Activated T-cell treated with anti-CD3 and anti-CD28 coated beads for 24 hours (primary cell): ENCODE data around the gene FFAR2.
"Not testable (repeated sequence)": the region's sequence is repeated elsewhere in the genome, so short reads cannot be mapped to it uniquely, and the experiment has no call there.

ENCODE experiments used
- DNase-seq: peaks from one replicate; pipeline ENCODE4 v3.0.0-alpha.2; 2020; ENCODE audit warnings: low read depth

The FFAR2 gene

DNA sequence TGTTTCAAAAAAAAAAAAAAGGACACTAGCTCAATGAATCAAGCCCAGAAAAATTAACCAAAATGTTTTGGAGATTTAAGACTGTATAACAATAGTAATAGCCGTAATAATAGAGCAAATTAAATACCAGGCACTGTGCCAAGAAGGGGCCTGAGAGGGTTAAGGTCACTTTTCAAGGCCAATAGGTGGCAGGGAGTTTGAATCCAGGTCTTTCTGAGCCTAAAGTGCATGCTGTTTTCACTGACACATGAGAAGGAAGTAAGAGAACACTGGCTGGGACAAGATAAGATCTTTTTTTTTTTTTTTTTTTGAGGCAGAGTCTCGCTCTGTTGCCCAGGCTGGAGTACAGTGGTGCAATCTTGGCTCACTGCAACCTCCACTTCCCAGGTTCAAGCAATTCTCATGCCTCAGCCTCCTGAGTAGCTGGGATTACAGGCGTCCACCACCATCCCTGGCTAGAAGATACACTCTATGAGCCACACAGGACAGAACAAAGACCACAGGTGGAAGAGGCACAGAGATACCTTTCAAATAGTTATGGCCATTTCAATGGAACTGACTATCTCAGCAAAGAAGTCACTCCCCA is 7.7 kb downstream of the FFAR2 start:
- DNase-seq = no peak

DNA sequence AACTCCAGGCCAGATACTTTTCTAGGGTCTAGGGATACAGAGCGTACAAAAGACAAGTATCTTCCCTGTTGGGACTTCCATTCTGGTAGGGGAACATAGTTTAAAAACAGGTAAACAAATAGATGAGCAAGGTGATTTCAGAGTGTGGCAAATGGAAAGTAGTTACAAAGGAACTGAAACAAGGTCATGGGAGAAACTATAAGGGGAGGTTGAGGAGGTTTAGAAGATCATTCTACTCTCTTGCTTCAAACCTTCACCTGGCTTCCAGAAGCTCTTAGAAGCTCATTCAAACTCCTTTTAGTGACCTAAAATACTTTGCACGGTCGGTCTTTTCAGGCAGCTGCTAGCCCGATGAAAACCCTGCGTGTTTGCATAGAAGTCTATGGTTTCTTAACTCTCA is 9.1 kb downstream of the FFAR2 start:
- no peak for DNase-seq

DNA sequence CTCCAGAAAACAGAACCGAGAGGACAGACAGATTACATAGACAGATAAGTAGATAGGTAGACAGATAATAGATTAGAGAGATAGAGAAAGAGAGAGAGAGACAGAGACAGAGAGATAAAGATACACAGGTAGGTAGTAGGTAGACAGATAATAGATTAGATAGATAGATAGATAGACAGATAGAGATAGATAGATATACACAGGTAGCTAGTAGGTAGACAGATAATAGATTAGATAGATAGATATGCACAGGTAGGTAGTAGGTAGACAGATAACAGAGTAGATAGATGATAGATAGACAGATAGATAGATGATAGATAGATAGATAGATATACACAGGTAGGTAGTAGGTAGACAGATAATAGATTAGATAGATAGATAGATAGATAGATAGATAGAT is 10.1 kb downstream of the FFAR2 start:
- no peak for DNase-seq

DNA sequence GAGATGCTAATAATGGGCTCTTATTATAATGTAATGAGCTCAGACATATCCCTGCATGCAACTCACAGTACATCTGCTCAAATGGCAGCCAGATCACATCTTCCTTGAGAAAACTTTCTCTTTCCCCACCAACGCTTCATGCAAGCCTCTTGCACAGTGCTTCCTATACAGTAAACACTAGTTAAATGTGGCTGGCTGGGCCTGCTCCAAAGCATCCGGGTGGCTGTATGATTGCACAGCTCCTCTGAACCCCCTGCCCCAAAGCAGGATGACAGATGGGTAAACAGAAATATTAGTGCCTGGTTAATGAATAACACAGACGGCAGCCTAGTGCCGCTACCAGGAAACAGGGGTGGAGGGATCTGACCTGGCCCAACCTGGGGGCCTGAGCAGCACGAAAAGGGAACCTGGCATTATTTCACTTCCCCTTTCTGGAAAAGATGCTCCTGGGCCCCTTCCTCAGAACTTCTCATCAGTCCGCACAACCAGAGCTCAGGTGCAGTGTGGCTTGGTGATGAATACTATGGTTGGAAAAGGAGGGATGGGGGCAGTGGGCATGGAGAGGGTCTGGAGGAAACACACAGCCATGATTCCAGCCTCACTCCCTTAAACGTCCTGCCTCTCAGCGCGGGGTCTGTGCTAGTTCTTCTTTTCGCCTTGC is 10.8 kb downstream of the FFAR2 start:
- no peak for DNase-seq

DNA sequence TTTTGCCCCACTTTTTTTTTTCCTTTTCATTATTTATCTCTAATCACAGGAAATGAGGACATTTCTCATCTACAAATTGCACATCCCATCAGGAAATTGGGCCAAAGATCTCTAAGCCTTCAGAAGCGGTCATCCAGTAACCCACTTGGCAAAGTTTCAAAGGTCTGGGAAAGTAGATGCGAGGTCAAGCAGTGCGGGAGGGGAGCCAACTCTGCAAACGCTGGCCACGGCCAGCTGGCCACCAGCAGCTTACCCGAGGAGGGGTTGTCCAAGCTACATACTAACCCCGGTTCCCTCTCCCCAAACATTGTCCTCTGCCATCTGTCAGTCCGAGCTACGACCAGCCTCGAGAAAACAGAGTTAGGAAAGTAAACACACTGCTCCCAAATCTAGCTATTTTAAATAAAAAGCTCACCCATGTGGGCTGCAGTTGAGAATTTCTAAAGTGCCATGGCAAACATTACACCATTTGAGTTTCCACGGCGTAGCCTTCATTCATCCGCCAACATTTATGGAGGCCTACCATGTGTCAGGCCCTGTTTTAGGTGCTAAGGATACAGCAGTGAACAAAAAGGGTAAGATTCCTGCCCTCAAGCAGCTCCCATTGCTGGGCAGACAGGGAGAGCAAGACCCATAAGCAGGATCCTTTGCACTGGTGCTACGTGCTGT is 11.5 kb downstream of the FFAR2 start:
- DNase-seq = no peak

DNA sequence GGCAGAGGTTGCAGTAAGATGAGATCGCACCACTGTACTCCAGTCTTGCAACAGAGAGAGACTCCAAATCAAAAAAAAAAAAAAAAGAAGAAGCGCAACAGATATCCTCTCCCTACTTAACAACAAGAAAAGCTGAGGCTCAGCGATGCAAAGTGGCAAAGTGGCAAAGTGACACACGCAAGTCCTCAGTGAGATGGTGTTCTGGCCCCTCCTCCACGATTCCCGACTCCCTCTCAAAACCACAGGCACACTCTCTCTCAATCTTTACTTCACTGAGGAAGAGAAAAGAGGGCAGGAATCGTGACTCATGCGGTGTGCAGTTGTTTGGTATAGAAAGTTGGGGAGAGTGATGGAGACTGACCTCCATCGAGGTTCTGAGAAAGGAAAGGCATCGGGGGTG is 12.6 kb downstream of the FFAR2 start:
- DNase-seq = no peak

DNA sequence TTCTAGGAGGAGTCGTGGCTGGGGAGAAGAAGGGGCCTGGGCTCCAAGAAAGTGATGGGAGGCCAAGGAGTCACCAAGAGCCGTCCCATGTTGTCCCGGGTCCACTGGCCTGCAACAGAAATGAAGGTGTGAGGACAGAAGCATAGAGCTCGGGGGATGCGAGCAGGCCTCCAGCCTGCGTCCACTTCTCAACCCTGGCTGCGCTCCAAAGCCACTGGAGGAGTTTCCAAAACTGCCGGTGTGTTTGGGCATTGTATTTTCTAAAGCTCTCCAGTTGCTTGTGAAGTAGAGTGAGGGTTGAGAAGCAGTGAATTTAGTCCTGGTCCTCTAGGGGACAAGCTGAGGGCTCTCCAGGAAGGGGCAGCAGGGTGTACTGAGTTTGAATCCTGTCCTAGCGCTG is 13.0 kb downstream of the FFAR2 start:
- no peak for DNase-seq

DNA sequence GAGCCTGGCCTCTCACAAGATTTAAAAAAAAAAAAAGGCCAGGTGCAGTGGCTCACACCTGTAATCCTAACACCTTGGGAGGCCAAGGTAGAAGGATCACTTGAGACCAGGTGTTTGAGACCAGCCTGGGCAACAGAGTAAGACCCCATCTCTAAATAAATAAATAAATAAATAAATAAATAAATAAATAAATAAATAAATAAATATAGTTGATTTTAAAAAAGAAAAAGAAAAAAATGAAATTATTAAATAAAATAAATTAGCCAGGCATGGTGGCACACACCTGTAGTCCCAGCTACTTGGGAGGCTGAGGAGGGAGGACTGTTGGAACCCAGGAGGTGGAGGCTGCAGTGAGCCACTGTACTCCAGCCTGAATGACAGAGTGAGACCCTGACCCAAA is 13.7 kb downstream of the FFAR2 start:
- not testable (repeated sequence) for DNase-seq

DNA sequence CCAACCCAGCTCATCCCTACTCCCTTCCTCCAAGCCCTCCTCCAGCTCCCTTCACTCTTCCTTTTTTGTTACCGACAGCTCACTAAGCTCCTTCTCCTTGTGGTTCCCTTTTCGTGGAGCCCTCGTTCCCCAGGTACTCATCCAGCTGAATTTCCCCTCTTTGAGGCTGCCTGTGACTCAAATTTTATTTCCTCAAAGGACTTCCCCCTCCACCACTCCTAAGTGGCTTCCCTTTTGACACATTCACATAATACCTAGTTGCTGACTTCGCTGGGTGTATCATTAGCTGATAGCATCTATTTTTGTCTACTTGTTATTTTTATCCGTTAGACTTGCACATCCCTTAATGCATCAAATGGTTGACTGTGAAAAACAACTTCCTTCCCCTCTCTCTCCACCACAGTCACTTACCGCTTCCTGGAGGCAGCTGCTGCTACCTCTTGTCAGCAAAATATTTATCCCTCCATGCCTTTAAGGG is 14.5 kb downstream of the FFAR2 start:
- peak; percentile 12 for DNase-seq

DNA sequence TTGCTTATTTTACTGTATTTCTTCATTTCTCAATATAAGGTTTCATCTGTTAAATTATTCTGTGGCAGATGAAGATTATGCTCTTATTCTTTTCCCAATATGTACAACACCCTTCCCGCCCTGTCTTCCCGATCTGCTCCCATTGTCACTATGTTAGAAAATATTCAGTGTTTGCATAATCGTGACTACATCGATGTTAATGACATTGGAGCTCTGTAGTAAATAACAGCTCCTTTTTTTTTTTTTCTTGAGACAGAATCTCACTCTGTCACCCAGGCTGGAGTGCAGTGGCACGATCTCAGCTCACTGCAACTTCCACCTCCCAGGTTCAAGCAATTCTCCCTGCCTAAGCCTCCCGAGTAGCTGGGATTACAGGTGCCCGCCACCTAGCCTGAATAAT is 14.9 kb downstream of the FFAR2 start:
- DNase-seq = not testable (repeated sequence)

DNA sequence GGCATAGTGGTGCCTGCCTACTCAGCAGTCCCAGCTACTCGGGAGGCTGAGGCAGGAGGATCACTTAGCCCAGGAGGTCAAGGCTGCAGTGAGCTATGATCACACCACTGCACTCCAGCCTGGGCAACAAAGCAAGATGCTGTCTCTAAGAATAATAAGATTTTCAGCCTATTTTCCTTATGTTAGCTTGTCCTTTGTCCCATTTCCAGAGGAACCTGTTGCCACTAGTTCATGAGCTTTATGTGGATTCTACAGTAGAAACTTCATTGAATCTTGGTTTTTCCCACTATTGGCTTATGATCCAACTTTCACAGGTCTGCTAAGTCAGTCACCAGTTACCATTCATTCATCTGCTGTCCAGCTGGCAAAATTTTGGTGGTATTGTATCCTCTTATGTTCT is 18.2 kb downstream of the FFAR2 start:
- DNase-seq = no peak

DNA sequence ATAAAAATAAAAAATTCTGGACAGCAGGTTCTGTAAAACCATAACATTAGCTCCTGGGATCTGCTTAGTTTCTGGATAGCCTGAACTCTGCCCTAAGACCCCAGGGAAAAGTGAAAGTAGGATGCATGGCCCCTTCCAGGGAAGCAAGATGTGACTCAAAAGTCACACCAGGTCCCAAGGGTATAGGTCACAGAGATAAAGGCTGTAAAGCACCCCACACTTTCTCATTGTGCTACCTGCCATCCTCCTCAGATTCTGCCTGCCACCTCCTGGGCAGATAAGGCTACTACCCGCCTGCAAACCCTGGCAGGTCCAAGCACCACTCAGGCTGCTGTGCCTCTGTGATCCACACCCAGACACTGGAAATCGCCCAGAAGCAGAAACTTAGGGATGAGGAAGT is 20.6 kb downstream of the FFAR2 start:
- DNase-seq = peak; percentile 42

DNA sequence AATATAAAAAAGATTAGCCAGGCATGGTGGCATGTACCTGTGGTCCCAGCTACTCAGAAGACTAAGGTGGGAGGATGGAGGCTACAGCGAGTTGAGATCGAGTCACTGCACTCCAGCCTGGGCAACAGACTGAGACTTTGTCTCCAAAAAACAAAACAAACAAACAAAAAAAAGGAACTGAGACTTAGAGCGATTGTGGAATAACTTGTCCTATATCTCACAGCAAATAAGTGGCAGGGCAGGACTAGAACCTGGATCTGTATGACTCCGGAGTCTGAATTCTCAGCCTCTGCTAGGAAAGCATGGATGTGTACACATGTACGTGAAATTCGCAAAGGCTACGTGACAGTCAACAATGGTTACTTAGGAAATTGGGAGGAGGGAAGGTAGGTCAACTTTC is 22.1 kb downstream of the FFAR2 start:
- DNase-seq = no peak

DNA sequence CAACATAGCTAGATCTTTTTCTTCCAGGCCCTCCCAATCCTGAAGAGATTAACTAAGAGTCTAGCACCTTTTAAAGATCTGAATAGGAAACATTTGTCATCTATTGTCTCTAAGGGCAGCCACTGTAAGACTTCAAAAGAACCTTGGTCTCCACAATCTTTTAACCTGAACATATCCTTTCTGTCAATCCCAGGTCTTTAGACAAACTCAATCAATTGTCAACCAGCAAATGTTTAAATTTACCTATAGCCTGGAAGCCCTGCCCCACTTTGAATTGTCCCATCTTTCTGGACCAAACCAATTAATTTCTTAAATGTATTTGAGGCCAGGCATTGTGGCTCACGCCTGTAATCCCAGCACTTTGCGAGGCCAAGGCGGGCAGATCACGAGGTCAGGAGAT is 23.0 kb downstream of the FFAR2 start:
- not testable (repeated sequence) for DNase-seq

DNA sequence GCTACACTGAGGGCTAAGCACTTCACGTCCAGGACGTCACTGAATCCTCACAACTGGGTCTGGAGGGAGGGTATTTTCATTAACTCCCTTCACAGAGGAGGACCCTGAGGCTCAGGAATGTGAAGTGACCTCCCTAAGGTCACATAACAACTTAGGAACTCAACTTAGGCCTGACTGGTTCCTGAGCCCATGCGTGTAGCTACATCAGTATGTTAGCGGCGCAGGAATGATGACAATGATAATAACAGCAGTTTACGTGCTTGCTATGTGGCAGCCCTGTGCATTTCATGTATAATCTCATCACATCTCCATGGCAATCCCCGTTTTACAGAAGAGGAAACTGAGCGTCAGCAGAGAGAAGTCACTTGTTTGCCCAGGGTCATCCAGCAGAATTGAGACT is 23.9 kb downstream of the FFAR2 start:
- no peak for DNase-seq

DNA sequence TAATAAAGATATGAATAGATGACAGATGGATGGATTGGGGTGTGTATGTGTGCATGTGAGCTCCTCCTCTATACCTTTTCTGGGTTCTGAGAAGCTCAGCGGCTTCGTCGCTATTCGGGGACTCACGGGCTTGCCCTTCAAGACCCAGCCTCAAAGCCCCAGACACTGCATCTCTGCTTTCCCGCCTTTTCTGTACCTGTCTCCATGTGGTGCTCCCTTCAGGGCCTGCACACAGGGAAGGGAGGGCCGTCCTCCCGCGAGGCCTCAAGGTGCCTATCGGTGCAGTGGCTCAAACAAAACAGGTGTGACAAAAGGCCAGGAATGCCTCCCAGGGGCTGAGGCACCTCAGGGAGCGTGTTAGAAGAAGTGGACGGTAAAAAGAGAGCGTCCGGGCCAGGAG is 26.0 kb downstream of the FFAR2 start:
- DNase-seq = no peak

DNA sequence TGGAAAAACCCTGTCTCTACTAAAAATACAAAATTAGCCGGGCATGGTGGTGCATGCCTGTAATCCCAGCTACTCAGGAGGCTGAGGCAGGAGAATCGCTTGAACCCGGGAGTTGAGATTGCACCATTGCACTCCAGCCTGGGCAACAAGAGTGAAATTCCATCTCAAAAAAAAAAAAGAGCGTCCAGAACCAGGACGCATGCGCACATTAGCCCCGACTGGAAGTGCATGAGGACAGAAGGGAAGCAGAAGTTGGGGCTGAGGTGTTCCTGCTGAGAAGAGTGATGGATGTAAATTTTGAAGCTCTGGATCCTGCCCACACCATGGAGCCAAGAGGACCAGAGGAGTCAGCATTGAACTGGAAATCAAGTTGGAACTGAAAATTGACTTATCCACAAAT is 26.5 kb downstream of the FFAR2 start:
- not testable (repeated sequence) for DNase-seq

DNA sequence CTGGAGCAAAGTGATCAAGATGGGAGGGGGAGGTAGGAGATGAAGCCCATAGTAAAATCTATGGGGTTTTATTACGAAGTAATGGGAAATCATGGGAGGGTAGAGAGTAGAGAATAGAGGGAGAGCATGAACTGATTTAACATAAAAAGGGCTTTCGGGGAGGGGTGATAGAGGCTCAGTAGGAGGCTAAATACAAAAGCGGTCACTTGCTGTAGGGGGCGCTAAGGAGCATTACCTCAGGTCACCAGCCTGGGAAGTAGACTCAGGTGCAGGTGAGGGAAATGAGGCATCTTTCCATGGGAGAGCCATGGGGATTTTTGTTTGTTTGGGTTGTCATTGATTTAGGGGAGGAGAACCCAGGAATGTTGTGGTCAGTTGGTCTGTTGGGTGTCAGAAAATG is 28.1 kb downstream of the FFAR2 start:
- no peak for DNase-seq

DNA sequence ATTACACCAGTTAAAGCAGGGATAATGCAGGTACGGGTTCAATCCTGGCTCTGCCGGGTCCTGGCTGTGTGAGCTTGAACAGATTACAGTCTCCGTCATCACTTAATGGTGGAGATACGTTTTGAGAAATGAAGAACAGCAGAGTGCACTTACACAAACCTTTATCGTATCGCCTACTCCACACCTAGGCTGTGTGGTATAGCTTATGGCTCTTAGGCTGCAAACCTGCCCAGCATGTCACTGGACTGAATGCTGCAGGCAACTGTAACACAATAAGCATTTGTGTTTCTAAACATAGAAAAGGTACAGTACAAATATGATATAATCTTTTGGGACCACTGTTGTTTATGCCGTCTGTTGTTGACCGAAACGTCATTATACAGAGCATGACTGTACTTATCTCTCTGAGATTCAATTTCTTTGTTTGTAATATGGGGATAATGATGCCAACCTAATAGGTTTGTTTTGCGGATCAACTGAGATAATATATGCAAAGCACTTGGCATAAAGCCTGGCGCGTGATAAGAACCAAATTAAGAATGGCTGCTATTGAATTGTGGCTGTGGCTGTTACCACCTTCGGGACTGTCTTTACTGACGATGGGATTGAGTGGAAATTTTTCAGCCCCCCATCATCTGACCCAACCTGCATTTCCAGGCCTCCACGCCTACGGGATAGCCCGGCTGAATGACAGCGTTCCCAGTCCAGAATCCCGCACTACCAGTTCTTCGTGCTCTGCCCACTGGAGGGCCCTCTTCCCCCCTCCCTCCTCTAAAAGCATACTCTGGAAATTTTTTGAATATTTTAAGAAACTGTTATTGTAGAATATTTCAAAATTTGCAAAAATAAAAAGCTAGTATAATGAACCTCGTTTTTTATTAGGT is 31.0 kb downstream of the FFAR2 start:
- DNase-seq = no peak

DNA sequence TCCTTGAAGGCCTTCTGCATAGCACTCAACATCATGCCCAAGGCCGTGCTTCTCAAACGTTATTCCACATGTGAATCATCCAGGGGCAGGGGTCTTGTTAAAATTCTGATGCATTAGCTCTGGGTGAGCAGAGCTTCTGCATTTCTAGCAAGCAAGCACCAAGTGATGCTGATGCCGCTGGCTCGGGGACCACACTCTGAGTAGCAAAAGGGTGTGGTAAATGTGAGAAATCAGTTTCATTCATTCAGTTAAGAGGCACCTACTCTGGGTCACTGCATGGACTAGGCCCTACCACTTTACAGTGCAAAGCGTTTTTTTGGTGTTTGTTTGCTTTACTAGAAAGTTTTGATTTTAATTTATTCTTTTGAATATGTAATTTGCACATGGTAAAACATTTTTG is 35.0 kb downstream of the FFAR2 start:
- no peak for DNase-seq

DNA sequence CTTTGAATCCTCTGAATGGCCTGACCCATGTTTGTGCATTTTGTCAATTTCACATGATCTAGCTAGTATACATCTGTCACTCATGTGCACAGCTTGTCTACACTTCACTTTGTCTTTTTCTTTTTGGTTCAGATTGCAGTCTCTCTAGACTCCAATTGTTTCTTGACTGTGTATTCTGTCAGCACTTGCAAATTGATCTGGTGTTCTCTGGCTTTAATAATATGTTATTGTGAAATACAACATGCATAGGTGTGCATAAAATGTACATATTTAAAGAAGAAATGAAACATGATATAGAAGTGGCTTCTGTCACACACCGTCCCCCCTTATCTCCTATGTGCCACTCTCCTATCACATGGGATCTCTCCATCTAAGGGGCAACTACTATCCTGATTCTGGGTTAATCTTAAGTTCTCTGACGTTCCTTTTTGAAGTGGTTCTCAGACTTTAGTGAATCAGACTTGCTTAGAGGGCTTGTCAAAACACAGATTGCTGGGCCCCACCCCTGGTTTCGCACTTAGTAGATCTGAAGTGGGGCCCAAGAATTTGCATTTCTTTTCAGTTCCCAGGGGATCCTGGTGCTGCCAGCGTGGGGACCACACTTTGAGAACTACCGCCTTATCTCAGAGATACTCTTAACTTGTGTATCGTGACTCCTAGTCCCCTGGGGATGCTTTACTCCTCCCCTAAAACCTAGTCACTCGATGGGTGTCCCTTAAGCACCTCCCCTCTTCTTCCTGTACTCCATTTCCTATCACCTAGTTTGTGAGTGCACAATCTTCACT is 36.4 kb downstream of the FFAR2 start:
- DNase-seq = no peak

DNA sequence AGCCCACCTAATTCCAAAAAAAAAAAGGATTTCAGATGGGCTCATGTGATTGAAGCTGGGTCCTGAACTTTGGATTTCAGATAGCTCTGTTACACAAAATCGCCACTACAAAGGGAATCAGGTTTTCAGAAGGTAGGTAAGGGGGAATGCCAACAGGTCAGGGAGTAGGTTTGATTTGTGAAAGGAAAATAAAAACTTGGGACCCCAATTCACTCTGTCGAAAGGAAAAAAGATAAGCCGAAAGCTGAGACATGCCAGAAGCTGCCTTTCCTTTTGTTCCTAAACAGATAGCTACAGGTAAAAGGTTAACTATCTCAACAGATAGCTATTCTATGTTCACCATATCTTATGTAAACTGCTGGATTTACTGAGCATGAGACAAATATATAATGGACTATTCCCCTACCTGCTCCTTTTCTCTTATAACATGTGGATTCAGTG is 38.2 kb downstream of the FFAR2 start:
- no peak for DNase-seq
